ENCODE measurements around the gene SWI5. TPM values are rescaled to one million over a fixed set of nuclear protein-coding genes. Genes with fewer than 3 reads are reported as not detected.
"Not testable (repeated sequence)": the region's sequence is repeated elsewhere in the genome, so short reads cannot be mapped to it uniquely, and the experiment has no call there.

Gene SWI5
- total RNA-seq, 1 experiment from 2014 or later: 59.5 TPM

- not testable (repeated sequence) for DNase-seq (ENCODE audit: low spot score)
Observed at GRCh38 chr9:128279088-128280073, 3.3 kb downstream of the SWI5 start.

- DNase-seq (ENCODE audit: low spot score): no peak
Observed at GRCh38 chr9:128280084-128280622, 4.1 kb downstream of the SWI5 start.

- DNase-seq (ENCODE audit: low spot score): no peak
Observed at GRCh38 chr9:128282500-128282899, 6.4 kb downstream of the SWI5 start.

GRCh38 chr9:128285033-128285784 is 9.1 kb downstream of the SWI5 start:
- DNase-seq (ENCODE audit: low spot score): no peak

- DNase-seq (ENCODE audit: low spot score): no peak
Observed at GRCh38 chr9:128286440-128286839, 10.4 kb downstream of the SWI5 start.

GRCh38 chr9:128288273-128289004 is 12.4 kb downstream of the SWI5 start:
- no peak for DNase-seq (ENCODE audit: low spot score)

GRCh38 chr9:128292009-128292408 is 15.9 kb downstream of the SWI5 start:
- no peak for DNase-seq (ENCODE audit: low spot score)

GRCh38 chr9:128293091-128293490 is 17.0 kb downstream of the SWI5 start:
- DNase-seq (ENCODE audit: low spot score): no peak

- DNase-seq (ENCODE audit: low spot score): no peak
Observed at GRCh38 chr9:128294142-128294541, 18.1 kb downstream of the SWI5 start.

- DNase-seq (ENCODE audit: low spot score): no peak
Observed at GRCh38 chr9:128296340-128297220, 20.5 kb downstream of the SWI5 start.

- no peak for DNase-seq (ENCODE audit: low spot score)
Observed at GRCh38 chr9:128297221-128297773, 21.2 kb downstream of the SWI5 start.

GRCh38 chr9:128298535-128299482 is 22.7 kb downstream of the SWI5 start:
- no peak for DNase-seq (ENCODE audit: low spot score)

- DNase-seq (ENCODE audit: low spot score): no peak
Observed at GRCh38 chr9:128304136-128304970, 28.3 kb downstream of the SWI5 start.

GRCh38 chr9:128304971-128305288 is 28.9 kb downstream of the SWI5 start:
- no peak for DNase-seq (ENCODE audit: low spot score)

- no peak for DNase-seq (ENCODE audit: low spot score)
Observed at GRCh38 chr9:128309551-128309950, 33.5 kb downstream of the SWI5 start.

GRCh38 chr9:128310461-128310860 is 34.4 kb downstream of the SWI5 start:
- DNase-seq (ENCODE audit: low spot score): no peak

- no peak for DNase-seq (ENCODE audit: low spot score)
Observed at GRCh38 chr9:128314697-128315096, 38.6 kb downstream of the SWI5 start.

- DNase-seq (ENCODE audit: low spot score): no peak
Observed at GRCh38 chr9:128316421-128316820, 40.3 kb downstream of the SWI5 start.

Data from H4 (cell line).